Activated naive CD8-positive, alpha-beta T cell treated with anti-CD3 and anti-CD28 coated beads, Interleukin-2, amount 10 ng/mL, durations not matched to agents 7 days and 5 days (primary cell): Measurements from ENCODE around the gene DCC. TPM values are rescaled to one million over a fixed set of nuclear protein-coding genes. Genes with fewer than 3 reads are reported as not detected.

Experiments used
- ATAC-seq: fragments of 150-1000 bp; cut with Tn5 transposase; one replicate; pipeline ENCODE4 v1.10.0; 2021; ENCODE audit warnings: low read depth, moderate library complexity
- POLR2A ChIA-PET: fragments of 350-600 bp; sonication (Branson Sonifier 250); formaldehyde crosslinking; loops from one replicate; lab custom pipeline; 2021; ENCODE audit warnings: antibody characterized with exemption; lab: Charles Lee
- DNase-seq: peaks from one replicate; pipeline ENCODE4 v3.0.0; 2021
- H3K27ac Mint-ChIP-seq: one replicate; pipeline ENCODE4 v1.8.0; 2022; ENCODE audit warnings: mild to moderate bottlenecking, mixed read lengths
- H3K27me3 Mint-ChIP-seq: one replicate; pipeline ENCODE4 v1.8.0; 2022; ENCODE audit warnings: mild to moderate bottlenecking, moderate library complexity, mixed read lengths
- H3K36me3 Mint-ChIP-seq: one replicate; pipeline ENCODE4 v1.8.0; 2021; ENCODE audit warnings: mild to moderate bottlenecking, mixed read lengths
- H3K4me1 Mint-ChIP-seq: one replicate; pipeline ENCODE4 v1.8.0; 2021; ENCODE audit warnings: mixed read lengths
- H3K4me3 Mint-ChIP-seq: one replicate; pipeline ENCODE4 v1.8.0; 2022; ENCODE audit warnings: mild to moderate bottlenecking, moderate library complexity, mixed read lengths
- H3K9me3 Mint-ChIP-seq: one replicate; pipeline ENCODE4 v1.8.0; 2021; ENCODE audit warnings: mixed read lengths
- total RNA-seq, 2 experiments: library from RNA; stranded (reverse); gene quantifications; one replicate each; pipeline ENCODE4 v1.2.3, GENCODE V29; 2021

The DCC gene
- total RNA-seq, 2 experiments from 2014 or later: not detected

GRCh38 chr18:52691841-52692240 is 351.8 kb downstream of the DCC start:
- Mint-ChIP-seq H3K36me3 (no peaks in the 10 kb centered on the region), H3K4me1 (no peaks in the 10 kb centered on the region), H3K4me3 (no peak overlapping the region), H3K27me3 (no peaks in the 10 kb centered on the region), H3K27ac (no peak overlapping the region), H3K9me3 (peaks cover 1% of the 10 kb centered on the region)
- POLR2A ChIA-PET: no interaction called here
- DNase-seq (no peak), ATAC-seq (no peak)

- no peak for DNase-seq
- Mint-ChIP-seq H3K27ac (no peak overlapping the region), H3K4me1 (no peaks in the 10 kb centered on the region), H3K36me3 (no peaks in the 10 kb centered on the region), H3K9me3 (no peaks in the 10 kb centered on the region), H3K27me3 (no peaks in the 10 kb centered on the region), H3K4me3 (no peak overlapping the region)
- POLR2A ChIA-PET: no interaction called here
- no peak for ATAC-seq
These were observed 354.8 kb downstream of the DCC start for GRCh38 chr18:52694804-52695203.

GRCh38 chr18:52700116-52700515 is 360.1 kb downstream of the DCC start:
- POLR2A ChIA-PET: no interaction called here
- Mint-ChIP-seq H3K36me3 (no peaks in the 10 kb centered on the region), H3K27me3 (no peaks in the 10 kb centered on the region), H3K4me3 (no peak overlapping the region), H3K4me1 (no peaks in the 10 kb centered on the region), H3K9me3 (peaks cover 4% of the 10 kb centered on the region), H3K27ac (peak overlapping the region; percentile 41)
- no peak for DNase-seq
- no peak for ATAC-seq

GRCh38 chr18:52700816-52701215 is 360.8 kb downstream of the DCC start:
- no peak for ATAC-seq
- no peak for DNase-seq
- Mint-ChIP-seq H3K4me1 (no peaks in the 10 kb centered on the region), H3K9me3 (peaks cover 4% of the 10 kb centered on the region), H3K4me3 (no peak overlapping the region), H3K27me3 (no peaks in the 10 kb centered on the region), H3K27ac (no peak overlapping the region), H3K36me3 (no peaks in the 10 kb centered on the region)
- POLR2A ChIA-PET: no interaction called here

GRCh38 chr18:52701219-52701935 is 361.4 kb downstream of the DCC start:
- POLR2A ChIA-PET: no interaction called here
- ATAC-seq (no peak), DNase-seq (no peak)
- Mint-ChIP-seq H3K27ac (no peak overlapping the region), H3K36me3 (no peaks in the 10 kb centered on the region), H3K9me3 (peaks cover 4% of the 10 kb centered on the region), H3K4me1 (no peaks in the 10 kb centered on the region), H3K4me3 (no peak overlapping the region), H3K27me3 (no peaks in the 10 kb centered on the region)

- no peaks in the 10 kb centered on the region for H3K4me1 Mint-ChIP-seq
- H3K27ac Mint-ChIP-seq: no peak overlapping the region
- no peak for DNase-seq
- POLR2A ChIA-PET: no interaction called here
- no peaks in the 10 kb centered on the region for H3K36me3 Mint-ChIP-seq
- no peaks in the 10 kb centered on the region for H3K9me3 Mint-ChIP-seq
- no peak for ATAC-seq
- H3K27me3 Mint-ChIP-seq: no peaks in the 10 kb centered on the region
- no peak overlapping the region for H3K4me3 Mint-ChIP-seq
These were observed 375.4 kb downstream of the DCC start for GRCh38 chr18:52715421-52715820.

- DNase-seq (no peak), ATAC-seq (no peak)
- Mint-ChIP-seq H3K27ac (no peak overlapping the region), H3K9me3 (no peaks in the 10 kb centered on the region), H3K27me3 (no peaks in the 10 kb centered on the region), H3K36me3 (no peaks in the 10 kb centered on the region), H3K4me1 (no peaks in the 10 kb centered on the region), H3K4me3 (no peak overlapping the region)
- POLR2A ChIA-PET: no interaction called here
These were observed 376.0 kb downstream of the DCC start for GRCh38 chr18:52715991-52716390.

- Mint-ChIP-seq H3K4me1 (no peaks in the 10 kb centered on the region), H3K9me3 (no peaks in the 10 kb centered on the region), H3K27ac (no peak overlapping the region), H3K4me3 (no peak overlapping the region), H3K27me3 (no peaks in the 10 kb centered on the region), H3K36me3 (no peaks in the 10 kb centered on the region)
- ATAC-seq (no peak), DNase-seq (no peak)
- POLR2A ChIA-PET: no interaction called here
These were observed 377.0 kb downstream of the DCC start for GRCh38 chr18:52716973-52717372.

- Mint-ChIP-seq H3K36me3 (no peaks in the 10 kb centered on the region), H3K27ac (no peak overlapping the region), H3K9me3 (peaks cover 1% of the 10 kb centered on the region), H3K4me1 (no peaks in the 10 kb centered on the region), H3K27me3 (no peaks in the 10 kb centered on the region), H3K4me3 (no peak overlapping the region)
- ATAC-seq (no peak), DNase-seq (no peak)
- POLR2A ChIA-PET: no interaction called here
These were observed 382.9 kb downstream of the DCC start for GRCh38 chr18:52722904-52723303.

- POLR2A ChIA-PET: no interaction called here
- no peaks in the 10 kb centered on the region for H3K36me3 Mint-ChIP-seq
- DNase-seq (no peak), ATAC-seq (no peak)
- no peak overlapping the region for H3K27ac Mint-ChIP-seq
- H3K9me3 Mint-ChIP-seq: peaks cover 1% of the 10 kb centered on the region
- H3K4me3 Mint-ChIP-seq: no peak overlapping the region
- H3K4me1 Mint-ChIP-seq: no peaks in the 10 kb centered on the region
- H3K27me3 Mint-ChIP-seq: no peaks in the 10 kb centered on the region
These were observed 383.6 kb downstream of the DCC start for GRCh38 chr18:52723550-52723970.

GRCh38 chr18:52730972-52731619 is 391.1 kb downstream of the DCC start:
- Mint-ChIP-seq H3K4me3 (no peak overlapping the region), H3K36me3 (no peaks in the 10 kb centered on the region), H3K9me3 (no peaks in the 10 kb centered on the region), H3K27me3 (no peaks in the 10 kb centered on the region), H3K4me1 (no peaks in the 10 kb centered on the region), H3K27ac (no peak overlapping the region)
- ATAC-seq (no peak), DNase-seq (no peak)
- POLR2A ChIA-PET: no interaction called here

- ATAC-seq: no peak
- H3K9me3 Mint-ChIP-seq: peaks cover 3% of the 10 kb centered on the region
- POLR2A ChIA-PET: no interaction called here
- no peaks in the 10 kb centered on the region for H3K27me3 Mint-ChIP-seq
- DNase-seq: no peak
- H3K4me1 Mint-ChIP-seq: no peaks in the 10 kb centered on the region
- H3K4me3 Mint-ChIP-seq: no peak overlapping the region
- H3K27ac Mint-ChIP-seq: no peak overlapping the region
- no peaks in the 10 kb centered on the region for H3K36me3 Mint-ChIP-seq
These were observed 398.9 kb downstream of the DCC start for GRCh38 chr18:52738946-52739345.

GRCh38 chr18:52746986-52747385 is 407.0 kb downstream of the DCC start:
- H3K36me3 Mint-ChIP-seq: no peaks in the 10 kb centered on the region
- no peaks in the 10 kb centered on the region for H3K27me3 Mint-ChIP-seq
- H3K4me3 Mint-ChIP-seq: no peak overlapping the region
- DNase-seq (no peak), ATAC-seq (no peak)
- POLR2A ChIA-PET: no interaction called here
- H3K27ac Mint-ChIP-seq: no peak overlapping the region
- H3K9me3 Mint-ChIP-seq: no peaks in the 10 kb centered on the region
- H3K4me1 Mint-ChIP-seq: no peaks in the 10 kb centered on the region

GRCh38 chr18:52747869-52748268 is 407.9 kb downstream of the DCC start:
- Mint-ChIP-seq H3K4me3 (no peak overlapping the region), H3K27me3 (no peaks in the 10 kb centered on the region), H3K4me1 (no peaks in the 10 kb centered on the region), H3K9me3 (peaks cover 1% of the 10 kb centered on the region), H3K27ac (no peak overlapping the region), H3K36me3 (no peaks in the 10 kb centered on the region)
- ATAC-seq (no peak), DNase-seq (no peak)
- POLR2A ChIA-PET: no interaction called here
